Neural cell (in vitro differentiated cells): ENCODE results near the gene DLG2. TPM values are rescaled to one million over a fixed set of nuclear protein-coding genes. Genes with fewer than 3 reads are reported as not detected.

Experiments
- H2AFZ ChIP-seq: fragments of 200-600, 300-800 bp; sonication (generic), shearing (Covaris generic); 2 replicates; pipeline ENCODE4 v1.6.0; 2014; ENCODE audit warnings: low read depth, mild to moderate bottlenecking, antibody characterized with exemption, low read length, moderate library complexity
- H3F3A ChIP-seq: fragments of 200-600 bp; shearing (Covaris generic); 2 replicates; pipeline ENCODE4 v1.6.1; 2016; ENCODE audit warnings: mild to moderate bottlenecking, moderate library complexity, mixed read lengths, antibody characterized with exemption, low read length; ENCODE audit not compliant: insufficient read depth, poor library complexity, severe bottlenecking
- H3K27ac ChIP-seq: fragments of 200-600, 300-800 bp; sonication (generic), shearing (Covaris generic); 2 replicates; pipeline ENCODE4 v1.5.1; 2014; ENCODE audit warnings: mild to moderate bottlenecking, low read length, moderate library complexity
- H3K27me3 ChIP-seq: fragments of 300-800, 200-600 bp; sonication (generic), shearing (Covaris generic); 2 replicates; pipeline ENCODE4 v1.6.0; 2014; ENCODE audit warnings: mild to moderate bottlenecking, low read depth, low read length, moderate library complexity; ENCODE audit not compliant: insufficient read depth
- H3K36me3 ChIP-seq: fragments of 300-800, 200-600 bp; sonication (generic), shearing (Covaris generic); 2 replicates; pipeline ENCODE4 v1.5.1; 2014; ENCODE audit warnings: mild to moderate bottlenecking, antibody characterized with exemption, low read length, moderate library complexity; ENCODE audit not compliant: insufficient read depth
- H3K4me2 ChIP-seq: fragments of 300-800, 200-600 bp; sonication (generic), shearing (Covaris generic); 2 replicates; pipeline ENCODE4 v1.6.0; 2014; ENCODE audit warnings: mild to moderate bottlenecking, low read length
- H3K4me3 ChIP-seq: fragments of 300-800, 200-600 bp; sonication (generic), shearing (Covaris generic); 2 replicates; pipeline ENCODE4 v1.5.1; 2014; ENCODE audit warnings: mild to moderate bottlenecking, low read length, moderate library complexity
- H3K79me2 ChIP-seq: fragments of 200-600 bp; shearing (Covaris generic); replicated peaks from 2 replicates; pipeline ENCODE4 v1.6.0; 2014; ENCODE audit warnings: mild to moderate bottlenecking, low read length, moderate library complexity; ENCODE audit not compliant: insufficient read depth
- H3K9ac ChIP-seq: fragments of 300-800, 200-600 bp; sonication (generic), shearing (Covaris generic); 2 replicates; pipeline ENCODE4 v1.6.1; 2016; ENCODE audit warnings: mild to moderate bottlenecking, low read length, mixed read lengths
- H3K9me2 ChIP-seq: fragments of 200-600 bp; shearing (Covaris generic); 2 replicates; pipeline ENCODE4 v1.6.1; 2016; ENCODE audit warnings: mild to moderate bottlenecking, low read length, mixed read lengths; ENCODE audit not compliant: insufficient read depth
- H3K9me3 ChIP-seq: fragments of 200-600, 300-800 bp; sonication (generic), shearing (Covaris generic); 2 replicates; pipeline ENCODE4 v1.6.1; 2016; ENCODE audit warnings: mild to moderate bottlenecking, mixed run types, low read length, moderate library complexity, mixed read lengths
- H4K20me1 ChIP-seq: fragments of 200-600 bp; shearing (Covaris generic); 2 replicates; pipeline ENCODE4 v1.6.1; 2016; ENCODE audit warnings: mild to moderate bottlenecking, mixed run types; ENCODE audit not compliant: insufficient read depth
- CTCF ChIP-seq: fragments of 450-650 bp; IDR thresholded peaks from 2 replicates; pipeline ENCODE4 v1.5.1; 2014; ENCODE audit warnings: antibody characterized with exemption, mild to moderate bottlenecking, moderate library complexity; ENCODE audit not compliant: poor library complexity, severe bottlenecking
- EP300 ChIP-seq: fragments of 450-650 bp; conservative IDR thresholded peaks from 2 replicates; pipeline ENCODE4 v1.6.1; 2014; ENCODE audit warnings: antibody characterized with exemption, mild to moderate bottlenecking, moderate library complexity; ENCODE audit not compliant: poor library complexity, severe bottlenecking
- EZH2 ChIP-seq: fragments of 200-600, 300-800 bp; shearing (Covaris generic), sonication (generic); IDR thresholded peaks from 2 replicates; pipeline ENCODE4 v1.6.1; 2014; ENCODE audit warnings: antibody characterized with exemption, low read length, borderline replicate concordance, mild to moderate bottlenecking; ENCODE audit not compliant: insufficient read depth, poor library complexity, severe bottlenecking
- MXI1 ChIP-seq: fragments of 450-650 bp; conservative IDR thresholded peaks from 2 replicates; pipeline ENCODE4 v1.6.1; 2014; ENCODE audit warnings: antibody characterized with exemption, mild to moderate bottlenecking; ENCODE audit not compliant: poor library complexity, severe bottlenecking
- POLR2AphosphoS5 ChIP-seq: IDR thresholded peaks from 2 replicates; pipeline ENCODE4 v1.6.1; 2012
- RAD21 ChIP-seq: fragments of 450-650 bp; conservative IDR thresholded peaks from 2 replicates; pipeline ENCODE4 v1.6.1; 2014; ENCODE audit warnings: antibody characterized with exemption, mild to moderate bottlenecking, moderate library complexity
- REST ChIP-seq: IDR thresholded peaks from 2 replicates; pipeline ENCODE4 v1.6.1; 2012; ENCODE audit warnings: borderline replicate concordance
- SMC3 ChIP-seq: fragments of 450-650 bp; conservative IDR thresholded peaks from 2 replicates; pipeline ENCODE4 v1.6.1; 2014; ENCODE audit warnings: antibody characterized with exemption, mild to moderate bottlenecking, moderate library complexity; ENCODE audit not compliant: poor library complexity
- TAF1 ChIP-seq: IDR thresholded peaks from 2 replicates; pipeline ENCODE4 v1.6.1; 2012; ENCODE audit warnings: low read depth
- polyA plus RNA-seq: library from polyadenylated mRNA; depleted of rRNA; stranded (reverse); fragments of >200 nt; gene quantifications from 2 replicates; pipeline ENCODE4 v1.2.3, GENCODE V29; 2014

Gene DLG2
- polyA plus RNA-seq, 1 donor from 2014 or later: 179 TPM

GRCh38 chr11:84825106-84825660 is 802.0 kb downstream of the DLG2 start:
- no peaks in the 10 kb centered on the region for H3K79me2 ChIP-seq
- H3K9me3 ChIP-seq: no peaks in the 10 kb centered on the region
- no peaks in the 10 kb centered on the region for H3K36me3 ChIP-seq
- H4K20me1 ChIP-seq: no peaks in the 10 kb centered on the region
- TF ChIP-seq SMC3: no peak
- TF ChIP-seq CTCF: no peak
- TF ChIP-seq MXI1: no peak
- no peak for TF ChIP-seq EP300
- TF ChIP-seq POLR2AphosphoS5: no peak
- TF ChIP-seq RAD21: no peak
- TF ChIP-seq REST: no peak
- TF ChIP-seq TAF1: no peak
- no peak overlapping the region for H3K27ac ChIP-seq
- no peak overlapping the region for H3K9ac ChIP-seq
- no peaks in the 10 kb centered on the region for H3F3A ChIP-seq
- no peaks in the 10 kb centered on the region for H3K9me2 ChIP-seq
- no peak overlapping the region for H3K4me2 ChIP-seq
- no peak overlapping the region for H3K4me3 ChIP-seq
- no peak overlapping the region for H2AFZ ChIP-seq
- no peaks in the 10 kb centered on the region for H3K27me3 ChIP-seq

- no peak overlapping the region for H3K4me3 ChIP-seq
- no peaks in the 10 kb centered on the region for H3K9me2 ChIP-seq
- no peaks in the 10 kb centered on the region for H3K9me3 ChIP-seq
- H3K4me2 ChIP-seq: no peak overlapping the region
- H4K20me1 ChIP-seq: no peaks in the 10 kb centered on the region
- H3K27ac ChIP-seq: no peak overlapping the region
- no peak overlapping the region for H2AFZ ChIP-seq
- no peaks in the 10 kb centered on the region for H3F3A ChIP-seq
- no peaks in the 10 kb centered on the region for H3K79me2 ChIP-seq
- no peaks in the 10 kb centered on the region for H3K27me3 ChIP-seq
- no peak for TF ChIP-seq SMC3
- TF ChIP-seq REST: no peak
- TF ChIP-seq CTCF: no peak
- TF ChIP-seq EZH2: no peak
- TF ChIP-seq TAF1: no peak
- no peaks in the 10 kb centered on the region for H3K36me3 ChIP-seq
- no peak overlapping the region for H3K9ac ChIP-seq
These were observed 802.5 kb downstream of the DLG2 start for GRCh38 chr11:84824624-84825023.
